GM19324 (cell line): Measurements from ENCODE around the gene PCNT.
"Not testable (repeated sequence)": the region's sequence is repeated elsewhere in the genome, so short reads cannot be mapped to it uniquely, and the experiment has no call there.

Experiments used
- ATAC-seq: cut with Tn5 transposase; IDR thresholded peaks from one replicate; pipeline ENCODE4 v1.9.1; 2021; ENCODE audit warnings: mild to moderate bottlenecking, moderate library complexity; ENCODE audit not compliant: unreplicated experiment, low FRiP score

PCNT gene

GRCh38 chr21:46422636-46423241 lies 98.8 kb downstream of the PCNT start:
- ATAC-seq: no peak

- ATAC-seq: no peak
Measured at GRCh38 chr21:46423546-46424038, 99.6 kb downstream of the PCNT start.

GRCh38 chr21:46424039-46424591 lies 100.2 kb downstream of the PCNT start:
- ATAC-seq: no peak

GRCh38 chr21:46424621-46425020 lies 100.7 kb downstream of the PCNT start:
- ATAC-seq: no peak

GRCh38 chr21:46425041-46425440 lies 101.1 kb downstream of the PCNT start:
- ATAC-seq: no peak

GRCh38 chr21:46425571-46425970 lies 101.6 kb downstream of the PCNT start:
- no peak for ATAC-seq

GRCh38 chr21:46426313-46427046 lies 102.5 kb downstream of the PCNT start:
- no peak for ATAC-seq

- no peak for ATAC-seq
Measured at GRCh38 chr21:46427516-46427915, 103.6 kb downstream of the PCNT start.

GRCh38 chr21:46428286-46428685 lies 104.3 kb downstream of the PCNT start:
- ATAC-seq: no peak

GRCh38 chr21:46428987-46429710 lies 105.2 kb downstream of the PCNT start:
- ATAC-seq: no peak

GRCh38 chr21:46429754-46430681 lies 106.1 kb downstream of the PCNT start:
- ATAC-seq: no peak

GRCh38 chr21:46431448-46431847 lies 107.5 kb downstream of the PCNT start:
- no peak for ATAC-seq

- no peak for ATAC-seq
Measured at GRCh38 chr21:46431884-46432488, 108.0 kb downstream of the PCNT start.

GRCh38 chr21:46433116-46433515 lies 109.2 kb downstream of the PCNT start:
- ATAC-seq: not testable (repeated sequence)

- no peak for ATAC-seq
Measured at GRCh38 chr21:46434322-46434958, 110.5 kb downstream of the PCNT start.

- ATAC-seq: no peak
Measured at GRCh38 chr21:46435786-46436227, 111.9 kb downstream of the PCNT start.

GRCh38 chr21:46436621-46437020 lies 112.7 kb downstream of the PCNT start:
- no peak for ATAC-seq

GRCh38 chr21:46437096-46437498 lies 113.1 kb downstream of the PCNT start:
- ATAC-seq: no peak

GRCh38 chr21:46437511-46437910 lies 113.6 kb downstream of the PCNT start:
- ATAC-seq: no peak
